GM23338 (cell line): ENCODE results near the gene SLC2A9.

Experiments used
- EZH2 ChIP-seq: fragments of 200-600 bp; sonication (generic); IDR thresholded peaks from one replicate; pipeline ENCODE4 v1.8.0; 2017; ENCODE audit warnings: antibody characterized with exemption, mild to moderate bottlenecking, low read depth; ENCODE audit not compliant: unreplicated experiment
- JUNB ChIP-seq: IDR thresholded peaks from one replicate; pipeline ENCODE4 v1.6.1; 2016; ENCODE audit warnings: antibody characterized with exemption; ENCODE audit not compliant: unreplicated experiment
- TF ChIP-seq, protein P1 (sequence below), 2 experiments: fragments of 200-600 bp in 1 of 2; sonication (generic) in 1 of 2; conservative IDR thresholded peaks; 2 replicates each; pipeline versions ENCODE4 v1.5.1 to v1.6.1; 2016 to 2017; ENCODE audit warnings: antibody characterized with exemption in 2 of 2, low read depth in 2 of 2, mild to moderate bottlenecking in 2 of 2, moderate library complexity in 1 of 2

DNA sequence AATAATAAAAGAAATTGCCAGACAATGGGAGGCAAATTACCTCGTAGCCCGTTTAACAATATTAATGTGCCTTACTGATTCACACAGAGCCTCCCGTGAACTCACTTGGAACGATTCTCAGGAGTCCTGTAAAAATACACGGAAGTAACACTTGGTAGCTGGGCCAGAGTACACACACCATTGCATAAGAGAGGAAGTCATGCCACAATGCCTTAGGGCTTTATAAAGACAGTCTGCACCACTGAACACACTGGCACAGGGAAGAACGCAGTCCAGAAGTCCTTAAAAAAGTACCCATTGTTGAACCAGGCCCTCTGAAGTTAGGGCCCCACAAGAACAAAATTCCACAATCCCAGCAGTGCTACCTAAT is 15.1 kb downstream of the SLC2A9 start:
- no peak for TF ChIP-seq JUNB
- TF ChIP-seq, protein P1, sequence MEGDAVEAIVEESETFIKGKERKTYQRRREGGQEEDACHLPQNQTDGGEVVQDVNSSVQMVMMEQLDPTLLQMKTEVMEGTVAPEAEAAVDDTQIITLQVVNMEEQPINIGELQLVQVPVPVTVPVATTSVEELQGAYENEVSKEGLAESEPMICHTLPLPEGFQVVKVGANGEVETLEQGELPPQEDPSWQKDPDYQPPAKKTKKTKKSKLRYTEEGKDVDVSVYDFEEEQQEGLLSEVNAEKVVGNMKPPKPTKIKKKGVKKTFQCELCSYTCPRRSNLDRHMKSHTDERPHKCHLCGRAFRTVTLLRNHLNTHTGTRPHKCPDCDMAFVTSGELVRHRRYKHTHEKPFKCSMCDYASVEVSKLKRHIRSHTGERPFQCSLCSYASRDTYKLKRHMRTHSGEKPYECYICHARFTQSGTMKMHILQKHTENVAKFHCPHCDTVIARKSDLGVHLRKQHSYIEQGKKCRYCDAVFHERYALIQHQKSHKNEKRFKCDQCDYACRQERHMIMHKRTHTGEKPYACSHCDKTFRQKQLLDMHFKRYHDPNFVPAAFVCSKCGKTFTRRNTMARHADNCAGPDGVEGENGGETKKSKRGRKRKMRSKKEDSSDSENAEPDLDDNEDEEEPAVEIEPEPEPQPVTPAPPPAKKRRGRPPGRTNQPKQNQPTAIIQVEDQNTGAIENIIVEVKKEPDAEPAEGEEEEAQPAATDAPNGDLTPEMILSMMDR (conservative IDR thresholded peaks at IDR 0.05; ENCODE audit: low read depth in 2 of 2), result no peak
- no peak for TF ChIP-seq EZH2
